Activated T-helper 1 cell treated with Interleukin-2 at 50 U/mL for 16 hours (primary cell): Measurements from ENCODE around the gene TXNDC12.
A peak's percentile ranks its signal among the peaks of the same experiment; 100 is the strongest.

Source experiments
- DNase-seq: peaks from one replicate; pipeline ENCODE4 v3.0.0-alpha.2; 2020; ENCODE audit warnings: low read depth

Gene TXNDC12

DNA sequence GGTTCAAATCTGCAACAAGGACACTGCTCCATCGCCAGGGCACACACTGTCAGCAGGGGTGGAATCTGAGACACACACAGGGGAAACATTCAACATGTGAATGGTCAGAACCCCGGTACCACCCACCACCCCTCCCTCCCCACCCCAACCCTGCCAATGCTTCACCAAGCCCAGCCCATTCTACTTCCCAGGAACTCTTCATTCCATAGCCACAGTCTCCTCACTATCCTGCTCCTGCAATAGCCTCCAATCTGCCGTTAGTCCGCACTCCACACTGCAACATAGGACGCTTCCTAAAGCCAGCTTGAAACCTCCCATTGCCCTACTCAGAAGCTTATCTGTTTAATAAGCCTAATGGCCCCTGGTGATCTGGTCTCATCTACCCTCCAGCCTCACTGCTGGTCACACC, 57.0 kb downstream of the TXNDC12 start:
- DNase-seq, result no peak

DNA sequence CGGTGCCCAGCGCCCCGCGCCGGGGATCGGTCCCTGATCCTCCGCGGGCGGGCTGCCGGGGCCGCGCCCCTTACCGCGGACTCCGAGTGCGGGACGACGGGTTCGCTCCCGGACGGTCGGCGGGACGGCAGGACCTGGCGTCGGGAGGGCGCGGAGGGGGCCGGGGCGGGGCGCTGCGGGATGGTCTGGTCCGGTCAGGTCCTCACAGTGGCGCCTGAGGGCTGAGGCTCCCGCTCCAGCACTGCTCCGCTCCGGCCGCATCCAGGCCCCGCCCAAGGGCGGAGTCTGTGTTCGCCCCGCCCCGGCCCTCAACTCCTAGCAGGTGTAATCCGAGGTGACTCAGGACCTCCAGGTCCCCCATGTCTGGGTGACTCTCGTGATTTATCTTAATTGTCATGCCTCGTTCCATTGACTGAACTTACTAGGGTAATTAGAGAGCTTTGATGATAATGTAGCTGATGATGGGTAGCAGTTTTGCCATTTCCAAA, 64.5 kb downstream of the TXNDC12 start, which contains the start of gene RAB3B:
Gene RAB3B, minus strand, starts transcription at position 223 of the 488 bp plus-strand sequence. CDS start 13,583 bp downstream, outside the sequence.
- peak; percentile 55 for DNase-seq

DNA sequence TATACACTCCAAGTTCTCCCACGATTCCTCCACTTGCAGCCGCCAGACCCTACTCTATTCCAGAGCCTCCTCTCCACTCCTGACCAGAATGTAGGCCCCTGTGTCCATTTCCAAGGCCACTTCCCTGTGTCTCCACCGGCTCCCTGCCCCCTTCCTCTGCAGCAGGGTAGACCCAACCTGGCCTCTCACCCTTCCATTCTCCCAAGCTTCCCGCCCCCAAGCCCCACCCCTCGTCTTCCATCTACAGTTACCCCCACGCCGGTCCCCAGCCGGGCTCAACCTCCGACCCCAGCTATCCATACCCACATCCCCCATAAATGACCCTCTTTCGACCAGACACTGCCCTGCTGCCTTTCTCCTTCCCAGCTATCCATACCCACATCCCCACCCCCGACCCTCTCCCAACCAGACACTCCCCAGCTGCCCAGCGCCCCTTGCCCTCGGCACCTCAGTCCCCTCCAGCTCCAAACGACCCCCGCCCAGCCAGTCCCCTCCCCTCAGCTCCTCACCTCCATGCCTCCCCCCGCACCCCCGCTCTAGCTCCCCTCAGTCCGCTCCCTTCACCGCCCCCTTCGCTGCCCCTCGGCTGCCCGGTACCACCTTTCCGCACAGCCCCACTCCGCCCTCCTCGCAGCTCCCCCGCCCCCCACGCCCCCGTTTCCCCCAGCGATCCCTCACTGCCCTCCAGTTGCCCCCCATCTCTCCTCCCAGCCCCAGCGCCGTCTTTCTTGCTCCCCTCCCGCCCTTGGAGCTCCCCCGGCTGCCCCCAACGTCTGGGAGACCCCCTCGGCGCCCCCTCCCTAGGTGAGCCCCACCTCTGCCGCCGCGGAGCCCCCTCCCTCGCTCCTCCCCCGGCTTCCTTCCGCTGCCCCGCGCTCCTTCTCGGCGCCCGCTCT, 65.2 kb downstream of the TXNDC12 start:
- no peak for DNase-seq

DNA sequence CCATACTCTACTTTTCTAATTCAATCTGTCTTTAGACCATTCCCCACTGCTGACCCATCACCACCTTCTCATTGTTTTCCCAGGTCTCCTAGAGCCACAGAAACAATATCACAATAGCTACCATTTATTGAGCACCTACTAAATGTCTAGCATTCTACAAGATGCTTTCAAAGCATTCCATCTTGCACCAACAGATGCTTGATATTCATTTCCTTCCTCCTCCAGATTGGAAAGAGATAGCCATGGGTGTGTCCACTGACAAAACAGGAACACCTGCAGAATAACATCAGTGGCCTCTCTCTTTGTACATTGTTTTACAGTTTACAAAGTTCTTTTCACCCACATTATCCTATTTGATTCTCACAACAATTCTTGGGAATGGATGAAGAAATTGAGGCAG, 66.7 kb downstream of the TXNDC12 start:
- no peak for DNase-seq

DNA sequence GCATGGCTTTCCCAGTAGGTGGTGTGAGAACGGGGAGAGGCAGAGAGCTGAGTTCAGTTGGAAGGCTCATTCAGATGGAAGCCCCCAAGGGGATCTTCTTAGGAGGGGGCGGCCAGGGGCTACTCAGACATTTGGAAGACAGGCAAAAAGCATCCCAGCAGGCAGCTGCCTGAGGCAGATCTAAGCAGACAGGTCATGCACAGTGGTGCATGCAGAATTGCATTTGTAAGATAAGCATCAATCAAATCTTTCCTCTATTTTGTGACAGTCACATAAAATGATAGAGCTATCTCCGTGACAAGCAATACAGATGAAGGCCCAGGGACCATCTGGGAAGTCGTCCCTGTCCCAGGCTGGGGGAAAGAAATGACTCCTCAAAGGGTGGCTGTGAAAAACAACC, 68.3 kb downstream of the TXNDC12 start:
- DNase-seq, result no peak

DNA sequence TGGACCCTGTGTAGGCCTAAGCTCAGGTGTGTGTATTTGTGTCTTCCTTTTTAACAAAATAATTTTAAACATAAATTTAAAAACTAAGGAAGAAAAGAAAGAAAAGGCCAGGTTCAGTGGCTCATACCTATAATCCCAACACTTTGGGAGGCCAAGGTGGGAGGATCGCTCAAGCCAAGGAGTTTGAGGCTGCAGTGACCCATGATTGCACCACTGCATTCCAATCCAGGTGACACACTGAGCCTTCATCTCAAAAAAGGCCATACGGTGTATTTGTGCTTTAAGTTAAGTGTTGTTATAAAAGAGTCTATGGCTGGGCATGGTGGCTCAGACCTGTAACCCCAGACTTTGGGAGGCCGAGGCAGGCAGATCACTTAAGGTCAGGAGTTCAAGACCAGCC, 72.8 kb downstream of the TXNDC12 start:
- DNase-seq, result no peak

DNA sequence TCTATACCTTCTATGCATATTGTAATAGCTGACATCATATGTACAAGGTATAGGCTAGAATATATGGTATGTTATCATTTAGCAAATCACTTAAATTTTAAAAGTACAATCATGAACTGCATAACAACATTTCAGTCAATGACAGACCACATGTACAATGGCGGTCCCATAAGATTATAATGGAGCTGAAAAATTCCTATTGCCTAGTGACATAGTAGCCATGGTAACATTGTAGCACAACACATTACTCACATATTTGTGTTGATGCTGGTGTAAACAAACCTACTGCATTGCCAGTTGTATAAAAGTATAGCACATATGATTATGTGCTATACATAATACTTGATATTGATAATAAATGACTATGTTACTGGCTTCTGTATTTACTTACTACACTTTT, 73.4 kb downstream of the TXNDC12 start:
- DNase-seq, result no peak

DNA sequence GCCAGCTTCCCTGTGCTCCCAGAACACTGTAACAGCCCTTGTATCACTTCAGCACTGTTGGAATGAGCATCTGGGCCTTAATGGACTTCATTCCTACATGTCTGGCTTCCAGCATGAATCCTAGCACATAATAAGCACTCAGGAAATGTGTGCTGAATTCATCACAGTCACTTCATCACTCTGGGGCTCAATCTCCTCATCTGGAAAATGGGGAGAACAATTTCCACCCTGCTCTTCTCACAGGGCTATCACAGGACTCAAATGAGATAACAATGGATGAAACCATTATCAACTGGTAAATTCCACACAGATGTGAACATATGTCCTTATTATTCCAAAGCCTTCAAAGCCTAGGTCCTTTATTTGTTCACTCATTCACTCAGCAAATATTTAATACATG, 76.9 kb downstream of the TXNDC12 start:
- DNase-seq, result no peak

DNA sequence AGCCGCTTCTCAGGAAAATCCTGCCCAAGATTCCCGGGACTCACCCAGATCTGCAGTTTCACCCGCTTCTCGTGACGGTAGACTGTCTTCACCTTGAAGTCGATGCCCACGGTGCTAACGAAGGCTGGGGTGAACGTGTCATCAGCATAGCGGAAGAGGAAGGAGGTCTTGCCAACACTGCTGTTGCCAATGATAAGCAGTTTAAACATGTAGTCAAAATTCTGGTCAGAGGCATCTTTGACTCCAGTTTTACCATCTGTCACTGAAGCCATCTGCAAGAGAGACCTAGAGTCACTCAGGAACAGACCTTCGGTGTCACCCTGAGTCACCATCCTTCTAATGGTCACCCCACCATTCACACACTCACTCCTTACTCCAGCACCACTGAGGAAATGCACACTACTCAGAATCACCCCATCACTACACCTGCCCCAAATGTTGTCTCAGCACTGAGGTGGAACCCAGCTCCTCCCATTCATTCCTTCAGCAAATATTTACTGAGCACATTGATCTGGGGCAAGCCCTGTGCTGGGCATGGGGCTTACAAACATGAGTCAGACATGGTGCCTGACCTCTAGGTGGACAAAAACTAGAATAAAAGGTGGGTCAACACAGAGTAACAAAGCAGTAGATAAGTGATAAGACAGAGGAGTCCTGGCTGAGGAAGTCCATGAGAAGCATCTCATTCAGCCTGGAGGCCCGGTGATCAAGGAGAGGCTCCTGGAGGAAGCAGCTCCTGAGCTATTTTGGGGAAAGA, 78.0 kb downstream of the TXNDC12 start:
- no peak for DNase-seq

DNA sequence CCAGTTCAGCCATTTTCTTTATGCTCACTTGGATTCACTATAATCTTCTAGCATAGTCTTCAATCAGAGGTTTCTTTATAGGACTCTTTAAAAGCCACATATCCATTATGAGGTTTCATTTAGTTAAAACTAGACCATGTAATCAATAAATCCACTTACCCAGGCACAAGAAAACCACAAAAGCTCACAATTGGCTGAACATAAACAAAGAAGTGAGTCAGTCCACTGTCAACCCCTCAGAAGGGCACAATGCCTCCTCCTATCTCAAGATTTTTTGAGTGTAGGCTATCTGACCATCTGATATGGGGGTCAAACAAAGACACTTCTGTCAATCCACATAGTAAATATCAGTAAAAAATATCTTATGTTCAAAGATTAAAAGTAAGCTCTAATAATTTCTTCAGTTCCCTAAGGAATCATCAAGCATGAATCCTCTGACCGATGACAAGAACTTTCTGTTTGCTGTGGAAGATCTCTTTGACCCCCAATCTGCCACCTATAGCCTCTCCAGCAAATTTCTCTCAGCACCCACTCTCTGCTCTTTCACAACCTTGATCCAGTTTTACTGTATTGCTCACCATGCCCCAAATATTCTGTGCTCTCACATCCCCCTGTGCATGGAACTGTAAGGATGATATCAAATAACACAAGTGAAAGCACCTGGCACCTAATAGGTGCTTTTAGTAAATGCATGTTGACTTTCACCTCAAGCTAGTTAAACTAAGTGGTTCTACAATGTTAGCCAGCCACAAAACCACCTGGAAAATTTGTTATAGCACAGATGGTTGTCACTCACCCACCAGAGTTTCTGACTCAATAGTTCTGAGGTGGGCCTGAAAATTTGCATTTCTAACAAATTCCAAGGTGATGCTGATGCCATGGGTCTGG, 81.2 kb downstream of the TXNDC12 start:
- no peak for DNase-seq
